ENCODE data around the gene ISG20L2. TPM values are rescaled to one million over a fixed set of nuclear protein-coding genes. Genes with fewer than 3 reads are reported as not detected.
A peak's percentile ranks its signal among the peaks of the same experiment; 100 is the strongest.

ISG20L2 gene
- total and polyA plus RNA-seq, 2 experiments from 2014 or later = 23.1 to 34.9 TPM

GRCh38 chr1:156776942-156777341, 48.4 kb upstream of the ISG20L2 start:
- no peaks in the 10 kb centered on the region for H3K9me2 ChIP-seq (ENCODE audit: insufficient read depth)
- H3K4me2 ChIP-seq = no peak overlapping the region
- no peaks in the 10 kb centered on the region for H3K27me3 ChIP-seq (ENCODE audit: insufficient read depth)
- peaks cover 99% of the 10 kb centered on the region for H3K79me2 ChIP-seq (replicated peaks; ENCODE audit: insufficient read depth)
- peaks cover 70% of the 10 kb centered on the region for H4K20me1 ChIP-seq (replicated peaks; ENCODE audit: insufficient read depth)
- H2AFZ ChIP-seq = no peak overlapping the region
- 0 out of 2 replicates have a peak, but pooled peaks cover 3% of the 10 kb centered on the region for H3K36me3 ChIP-seq (ENCODE audit: insufficient read depth)
- no peak overlapping the region for H3K4me3 ChIP-seq
- TF ChIP-seq STAT1 (IDR thresholded peaks at IDR 0.05; ENCODE audit: unreplicated experiment) (no peak), ZNF331 (CRISPR knock-in tag; IDR thresholded peaks at IDR 0.05; ENCODE audit: low read depth) (no peak), REST (IDR thresholded peaks at IDR 0.05; ENCODE audit: unreplicated experiment) (no peak), ZNF114 (CRISPR knock-in tag; IDR thresholded peaks at IDR 0.05) (no peak)
- Mint-ChIP-seq H3K27me3 (ENCODE audit: insufficient read depth, low read depth, poor library complexity) (peaks cover 7% of the 10 kb centered on the region), H3K4me3 (no peak overlapping the region), H3K36me3 (ENCODE audit: low read depth) (peaks cover 23% of the 10 kb centered on the region), H3K9me3 (no peaks in the 10 kb centered on the region), H3K27ac (no peak overlapping the region), H3K4me1 (peaks cover 4% of the 10 kb centered on the region; the same call in 1 of the 3 replicates)
- H3F3A ChIP-seq (replicated peaks; ENCODE audit: low read depth) = peaks cover 3% of the 10 kb centered on the region; the same call in 1 of the 2 replicates
- DNase-seq (ENCODE audit: low spot score) (no peak), ATAC-seq (no peak)
- H3K27ac ChIP-seq (ENCODE audit: low read depth) = no peak overlapping the region
- no peaks in the 10 kb centered on the region for H3K4me1 ChIP-seq (ENCODE audit: insufficient read depth)

- Histone ChIP-seq H3F3A (replicated peaks; ENCODE audit: low read depth) (peaks cover 10% of the 10 kb centered on the region), H3K27ac (ENCODE audit: low read depth) (0 out of 2 replicates have a peak overlapping the region, but pooled peaks have one; percentile 59), H4K20me1 (replicated peaks; ENCODE audit: insufficient read depth) (peaks cover 70% of the 10 kb centered on the region), H3K4me3 (no peak overlapping the region), H3K9me2 (ENCODE audit: insufficient read depth) (no peaks in the 10 kb centered on the region), H3K4me2 (no peak overlapping the region), H2AFZ (no peak overlapping the region), H3K36me3 (ENCODE audit: insufficient read depth) (no peaks in the 10 kb centered on the region; the same call in 1 of the 2 replicates), H3K4me1 (ENCODE audit: insufficient read depth) (peaks cover 1% of the 10 kb centered on the region), H3K79me2 (replicated peaks; ENCODE audit: insufficient read depth) (peaks cover 99% of the 10 kb centered on the region), H3K27me3 (ENCODE audit: insufficient read depth) (no peaks in the 10 kb centered on the region)
- DNase-seq (ENCODE audit: low spot score) (no peak), ATAC-seq (no peak)
- Mint-ChIP-seq H3K4me3 (no peak overlapping the region), H3K4me1 (peaks cover 10% of the 10 kb centered on the region), H3K9me3 (no peaks in the 10 kb centered on the region), H3K36me3 (ENCODE audit: low read depth) (peaks cover 22% of the 10 kb centered on the region), H3K27me3 (ENCODE audit: insufficient read depth, low read depth, poor library complexity) (peaks cover 7% of the 10 kb centered on the region), H3K27ac (no peak overlapping the region)
- TF ChIP-seq ZNF462 (CRISPR knock-in tag; IDR thresholded peaks at IDR 0.05) = no peak
- TF ChIP-seq STAT1 (IDR thresholded peaks at IDR 0.05; ENCODE audit: unreplicated experiment) = no peak
- no peak for TF ChIP-seq ETS1 (IDR thresholded peaks at IDR 0.05)
- TF ChIP-seq ZNF114 (CRISPR knock-in tag; IDR thresholded peaks at IDR 0.05) = no peak
- no peak for TF ChIP-seq POLR2AphosphoS5 (IDR thresholded peaks at IDR 0.05; ENCODE audit: low read depth)
- TF ChIP-seq ZNF331 (CRISPR knock-in tag; IDR thresholded peaks at IDR 0.05; ENCODE audit: low read depth) = no peak
- no peak for TF ChIP-seq CTCF (conservative IDR thresholded peaks at IDR 0.05; ENCODE audit: low read depth in 2 of 2)
Measured at GRCh38 chr1:156775799-156776198, 47.2 kb upstream of the ISG20L2 start.

All from GM23338 (cell line).